HepG2 (cell line): ENCODE measurements around the gene RARG. TPM values are rescaled to one million over a fixed set of nuclear protein-coding genes. Genes with fewer than 3 reads are reported as not detected.

ENCODE experiments used
- ARNT ChIP-seq: fragments of 450-650 bp; IDR thresholded peaks from 2 replicates; pipeline ENCODE4 v1.6.1; 2017
- CEBPZ ChIP-seq: IDR thresholded peaks from 2 replicates; pipeline ENCODE4 v1.6.1; 2012; ENCODE audit warnings: low read length, improper control_type of control experiment
- CREB1 ChIP-seq, 2 experiments: fragments of 450-650 bp in 1 of 2; IDR thresholded peaks; 2 replicates each; pipeline ENCODE4 v1.6.1; 2016 to 2017; ENCODE audit warnings: control low read depth in 1 of 2, mild to moderate bottlenecking in 1 of 2, missing compliant biosample characterization in 1 of 2, missing genetic modification characterization in 1 of 2
- FOXO1 ChIP-seq: sonication (generic); formaldehyde crosslinking; IDR thresholded peaks from 2 replicates; pipeline ENCODE4 v1.4.0; 2020; ENCODE audit warnings: missing genetic modification reagents
- JUND ChIP-seq: sonication (generic); formaldehyde crosslinking; IDR thresholded peaks from 2 replicates; pipeline ENCODE4 v1.8.0; 2022; ENCODE audit warnings: mild to moderate bottlenecking, missing genetic modification reagents
- KLF12 ChIP-seq: sonication (generic); formaldehyde crosslinking; IDR thresholded peaks from 2 replicates; pipeline ENCODE4 v1.4.0; 2020; ENCODE audit warnings: missing genetic modification reagents, borderline replicate concordance
- MLX ChIP-seq: IDR thresholded peaks from 2 replicates; pipeline ENCODE4 v1.6.1; 2016
- NCOA5 ChIP-seq: sonication (generic); formaldehyde crosslinking; IDR thresholded peaks from 2 replicates; pipeline ENCODE4 v1.4.0; 2020; ENCODE audit warnings: missing genetic modification reagents
- SRY ChIP-seq: sonication (generic); formaldehyde crosslinking; IDR thresholded peaks from 2 replicates; pipeline ENCODE4 v1.8.0; 2022; ENCODE audit warnings: mild to moderate bottlenecking, missing genetic modification reagents
- THRA ChIP-seq: sonication (generic); formaldehyde crosslinking; IDR thresholded peaks from 2 replicates; pipeline ENCODE4 v1.4.0; 2020; ENCODE audit warnings: missing genetic modification reagents, borderline replicate concordance
- ZEB1 ChIP-seq: IDR thresholded peaks from 2 replicates; pipeline ENCODE4 v1.6.1; 2012; ENCODE audit warnings: mild to moderate bottlenecking, low read depth, inconsistent platforms; ENCODE audit not compliant: insufficient replicate concordance
- ZFP82 ChIP-seq: sonication (generic); formaldehyde crosslinking; IDR thresholded peaks from 2 replicates; pipeline ENCODE4 v1.5.1; 2020; ENCODE audit warnings: mild to moderate bottlenecking, missing genetic modification reagents, borderline replicate concordance
- ZFX ChIP-seq: sonication (generic); formaldehyde crosslinking; IDR thresholded peaks from 2 replicates; pipeline ENCODE4 v1.4.0; 2020; ENCODE audit warnings: mild to moderate bottlenecking, low read depth, missing genetic modification reagents, moderate library complexity
- ZNF30 ChIP-seq: sonication (generic); formaldehyde crosslinking; IDR thresholded peaks from 2 replicates; pipeline ENCODE4 v1.5.0; 2020; ENCODE audit warnings: mild to moderate bottlenecking, missing genetic modification reagents
- ZNF776 ChIP-seq: sonication (generic); formaldehyde crosslinking; IDR thresholded peaks from 2 replicates; pipeline ENCODE4 v1.4.0; 2020; ENCODE audit warnings: mild to moderate bottlenecking, missing genetic modification reagents
- ZNF878 ChIP-seq: sonication (generic); formaldehyde crosslinking; IDR thresholded peaks from 2 replicates; pipeline ENCODE4 v1.8.1; 2023; ENCODE audit warnings: mild to moderate bottlenecking, missing genetic modification reagents, moderate library complexity
- polyA plus RNA-seq, 8 experiments: library from polyadenylated mRNA; depleted of rRNA in 3 of 8; stranded (reverse) in 7 of 8; unstranded in 1 of 8; fragments of >200 nt; fragmentation: Illumina TruSeq in 4 of 8; extraction: Trizol in 4 of 8; gene quantifications; 2 replicates each; pipeline versions ENCODE4 v1.2.1 to v1.2.3, GENCODE V29; 2011 to 2016; ENCODE audit warnings: low read depth in 4 of 8, missing spikeins in 1 of 8, mixed read lengths in 1 of 8; ENCODE audit not compliant: insufficient read depth in 1 of 8
- total RNA-seq, 5 experiments: library from RNA; depleted of rRNA; stranded (reverse); fragments of >200 nt; fragmentation: Illumina TruSeq; extraction: Trizol; gene quantifications; 2 replicates each; pipeline ENCODE4 v1.2.3, GENCODE V29; 2016; ENCODE audit warnings: low read depth in 1 of 5
- TF ChIP-seq, protein P1 (sequence below): sonication (generic); formaldehyde crosslinking; IDR thresholded peaks from 2 replicates; pipeline ENCODE4 v1.5.0; 2020; ENCODE audit warnings: mild to moderate bottlenecking, missing genetic modification reagents
- TF ChIP-seq, protein P2 (sequence below): sonication (generic); formaldehyde crosslinking; conservative IDR thresholded peaks from 2 replicates; pipeline ENCODE4 v1.4.0; 2020; ENCODE audit warnings: missing genetic modification reagents

RARG gene
- total and polyA plus RNA-seq, 2 of the 13 experiments (the other 11 are each of a cell fraction or from before 2014, with no cell fraction given): 0.77 to 1.5 TPM

DNA sequence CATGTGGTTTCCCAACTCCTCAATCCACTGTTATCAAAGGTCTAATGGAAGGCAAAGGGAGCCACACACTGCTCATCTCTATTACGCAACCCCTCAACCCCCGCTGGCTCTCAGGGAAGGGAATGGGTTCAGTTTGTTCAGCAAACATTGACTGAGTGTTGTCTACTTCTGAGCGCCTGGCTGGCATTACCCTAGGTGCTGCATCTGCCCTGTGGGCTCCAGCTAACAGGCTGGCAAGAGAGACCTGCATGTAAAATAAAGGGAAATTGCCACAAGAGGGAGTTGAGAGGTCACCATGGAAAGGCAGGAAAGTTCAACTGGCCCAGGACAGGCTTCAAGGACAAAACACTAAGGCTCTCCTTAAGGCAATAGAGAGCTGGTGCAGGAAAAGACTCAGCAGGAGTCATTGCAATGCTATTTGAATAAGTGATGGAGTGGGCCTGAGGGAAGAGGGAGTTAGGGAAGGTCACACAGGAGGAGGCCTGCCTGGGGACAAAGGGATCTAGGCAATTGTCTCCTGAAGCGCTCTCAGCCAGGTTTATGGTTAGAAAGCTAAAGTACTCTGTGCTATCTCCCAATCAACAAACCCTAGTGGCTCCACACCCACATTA is 57.0 kb downstream of the RARG start (continued):
- TF ChIP-seq, protein P1, sequence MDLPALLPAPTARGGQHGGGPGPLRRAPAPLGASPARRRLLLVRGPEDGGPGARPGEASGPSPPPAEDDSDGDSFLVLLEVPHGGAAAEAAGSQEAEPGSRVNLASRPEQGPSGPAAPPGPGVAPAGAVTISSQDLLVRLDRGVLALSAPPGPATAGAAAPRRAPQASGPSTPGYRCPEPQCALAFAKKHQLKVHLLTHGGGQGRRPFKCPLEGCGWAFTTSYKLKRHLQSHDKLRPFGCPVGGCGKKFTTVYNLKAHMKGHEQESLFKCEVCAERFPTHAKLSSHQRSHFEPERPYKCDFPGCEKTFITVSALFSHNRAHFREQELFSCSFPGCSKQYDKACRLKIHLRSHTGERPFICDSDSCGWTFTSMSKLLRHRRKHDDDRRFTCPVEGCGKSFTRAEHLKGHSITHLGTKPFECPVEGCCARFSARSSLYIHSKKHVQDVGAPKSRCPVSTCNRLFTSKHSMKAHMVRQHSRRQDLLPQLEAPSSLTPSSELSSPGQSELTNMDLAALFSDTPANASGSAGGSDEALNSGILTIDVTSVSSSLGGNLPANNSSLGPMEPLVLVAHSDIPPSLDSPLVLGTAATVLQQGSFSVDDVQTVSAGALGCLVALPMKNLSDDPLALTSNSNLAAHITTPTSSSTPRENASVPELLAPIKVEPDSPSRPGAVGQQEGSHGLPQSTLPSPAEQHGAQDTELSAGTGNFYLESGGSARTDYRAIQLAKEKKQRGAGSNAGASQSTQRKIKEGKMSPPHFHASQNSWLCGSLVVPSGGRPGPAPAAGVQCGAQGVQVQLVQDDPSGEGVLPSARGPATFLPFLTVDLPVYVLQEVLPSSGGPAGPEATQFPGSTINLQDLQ (CRISPR knock-in tag): no peak
- 0 out of 2 replicates have a peak, but pooled peaks have one; percentile 27 for TF ChIP-seq MLX (CRISPR knock-in tag)
- TF ChIP-seq ZNF776 (CRISPR knock-in tag): no peak
- TF ChIP-seq, protein P2, sequence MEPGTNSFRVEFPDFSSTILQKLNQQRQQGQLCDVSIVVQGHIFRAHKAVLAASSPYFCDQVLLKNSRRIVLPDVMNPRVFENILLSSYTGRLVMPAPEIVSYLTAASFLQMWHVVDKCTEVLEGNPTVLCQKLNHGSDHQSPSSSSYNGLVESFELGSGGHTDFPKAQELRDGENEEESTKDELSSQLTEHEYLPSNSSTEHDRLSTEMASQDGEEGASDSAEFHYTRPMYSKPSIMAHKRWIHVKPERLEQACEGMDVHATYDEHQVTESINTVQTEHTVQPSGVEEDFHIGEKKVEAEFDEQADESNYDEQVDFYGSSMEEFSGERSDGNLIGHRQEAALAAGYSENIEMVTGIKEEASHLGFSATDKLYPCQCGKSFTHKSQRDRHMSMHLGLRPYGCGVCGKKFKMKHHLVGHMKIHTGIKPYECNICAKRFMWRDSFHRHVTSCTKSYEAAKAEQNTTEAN (CRISPR knock-in tag): no peak
- TF ChIP-seq ARNT: no peak
- peak; percentile 73 for TF ChIP-seq FOXO1 (CRISPR knock-in tag)
- no peak for TF ChIP-seq KLF12 (CRISPR knock-in tag)
- TF ChIP-seq ZNF30: no peak
- TF ChIP-seq THRA (CRISPR knock-in tag): peak; percentile 61; the same call in 1 of the 2 replicates
- no peak for TF ChIP-seq ZEB1
- no peak for TF ChIP-seq CREB1 (IDR thresholded peaks at IDR 0.05)
- no peak for TF ChIP-seq CREB1 (CRISPR knock-in tag; IDR thresholded peaks at IDR 0.05)
- TF ChIP-seq ZFP82 (CRISPR knock-in tag): no peak
- no peak for TF ChIP-seq ZNF878 (CRISPR knock-in tag)
- no peak for TF ChIP-seq ZFX (CRISPR knock-in tag)
- no peak for TF ChIP-seq NCOA5 (CRISPR knock-in tag)
- no peak for TF ChIP-seq SRY (CRISPR knock-in tag)
- TF ChIP-seq CEBPZ: no peak
- no peak for TF ChIP-seq JUND (CRISPR knock-in tag)
